Astrocyte (in vitro differentiated cells and primary cell): ENCODE data around the gene DOCK10. TPM values are rescaled to one million over a fixed set of nuclear protein-coding genes. Genes with fewer than 3 reads are reported as not detected.
A peak's percentile ranks its signal among the peaks of the same experiment; 100 is the strongest.

Experiments
- DNase-seq: peaks from one replicate; pipeline ENCODE4 v3.0.0-alpha.2; 2010; ENCODE audit warnings: low read depth
- FAIRE-seq: peaks from 2 replicates; lab custom pipeline; 2011; peaks lifted over from hg19 to GRCh38; lab: Jason Lieb, UNC
- H2AFZ ChIP-seq: 2 replicates; pipeline ENCODE4 v1.6.0; 2012; ENCODE audit warnings: low read depth, low read length, inconsistent platforms
- H3K27ac ChIP-seq: 2 replicates; pipeline ENCODE4 v1.5.1; 2011; ENCODE audit warnings: low read depth, low read length, inconsistent platforms
- H3K27me3 ChIP-seq: 2 replicates; pipeline ENCODE4 v1.6.0; 2011; ENCODE audit warnings: low read length, inconsistent platforms; ENCODE audit not compliant: insufficient read depth
- H3K36me3 ChIP-seq: 2 replicates; pipeline ENCODE4 v1.5.1; 2011; ENCODE audit warnings: low read length, inconsistent platforms; ENCODE audit not compliant: insufficient read depth
- H3K4me1 ChIP-seq: 2 replicates; pipeline ENCODE4 v1.5.1; 2011; ENCODE audit warnings: low read length, inconsistent platforms; ENCODE audit not compliant: insufficient read depth
- H3K4me2 ChIP-seq: 2 replicates; pipeline ENCODE4 v1.6.0; 2012; ENCODE audit warnings: low read length, inconsistent platforms
- H3K4me3 ChIP-seq: 2 replicates; pipeline ENCODE4 v1.5.1; 2011; ENCODE audit warnings: low read depth, mild to moderate bottlenecking, low read length, inconsistent platforms; ENCODE audit not compliant: insufficient read depth
- H3K79me2 ChIP-seq: 2 replicates; pipeline ENCODE4 v1.6.0; 2012; ENCODE audit warnings: mild to moderate bottlenecking, low read length, inconsistent platforms; ENCODE audit not compliant: insufficient read depth
- H3K9ac ChIP-seq: 2 replicates; pipeline ENCODE4 v1.6.0; 2012; ENCODE audit warnings: mild to moderate bottlenecking, low read length, inconsistent platforms
- H3K9me3 ChIP-seq: 2 replicates; pipeline ENCODE4 v1.5.1; 2012; ENCODE audit warnings: low read depth, mild to moderate bottlenecking, low read length, inconsistent platforms; ENCODE audit not compliant: insufficient read depth
- H4K20me1 ChIP-seq: 2 replicates; pipeline ENCODE4 v1.6.0; 2012; ENCODE audit warnings: low read length, inconsistent platforms; ENCODE audit not compliant: insufficient read depth
- H3K27ac Mint-ChIP-seq: one replicate; pipeline ENCODE4 v1.8.0; 2021; ENCODE audit warnings: mild to moderate bottlenecking, mixed read lengths; ENCODE audit not compliant: unreplicated experiment
- H3K27me3 Mint-ChIP-seq: one replicate; pipeline ENCODE4 v1.8.0; 2021; ENCODE audit warnings: low read depth, mixed read lengths; ENCODE audit not compliant: unreplicated experiment
- H3K36me3 Mint-ChIP-seq: one replicate; pipeline ENCODE4 v1.8.0; 2021; ENCODE audit warnings: low read depth, mixed read lengths; ENCODE audit not compliant: unreplicated experiment
- H3K4me1 Mint-ChIP-seq: one replicate; pipeline ENCODE4 v1.8.0; 2021; ENCODE audit warnings: low read depth, mixed read lengths; ENCODE audit not compliant: unreplicated experiment
- H3K4me3 Mint-ChIP-seq: one replicate; pipeline ENCODE4 v1.8.0; 2021; ENCODE audit warnings: mild to moderate bottlenecking, moderate library complexity, mixed read lengths; ENCODE audit not compliant: unreplicated experiment
- H3K9me3 Mint-ChIP-seq: one replicate; pipeline ENCODE4 v1.8.0; 2021; ENCODE audit warnings: mild to moderate bottlenecking, mixed read lengths; ENCODE audit not compliant: unreplicated experiment
- EZH2 ChIP-seq: IDR thresholded peaks from 2 replicates; pipeline ENCODE4 v1.6.1; 2012; ENCODE audit warnings: mild to moderate bottlenecking, low read length, inconsistent platforms; ENCODE audit not compliant: insufficient read depth
- total RNA-seq: library from RNA; stranded (reverse); gene quantifications from 2 replicates; pipeline ENCODE4 v1.2.1, GENCODE V29; 2021
- TF ChIP-seq, protein P1 (sequence below): IDR thresholded peaks from 2 replicates; pipeline ENCODE4 v1.5.1; 2011; ENCODE audit warnings: low read depth, mild to moderate bottlenecking, inconsistent platforms, low read length, moderate library complexity; ENCODE audit not compliant: insufficient read depth

DOCK10 gene
- total RNA-seq, 1 donor from 2014 or later, result 7.7 TPM

DNA sequence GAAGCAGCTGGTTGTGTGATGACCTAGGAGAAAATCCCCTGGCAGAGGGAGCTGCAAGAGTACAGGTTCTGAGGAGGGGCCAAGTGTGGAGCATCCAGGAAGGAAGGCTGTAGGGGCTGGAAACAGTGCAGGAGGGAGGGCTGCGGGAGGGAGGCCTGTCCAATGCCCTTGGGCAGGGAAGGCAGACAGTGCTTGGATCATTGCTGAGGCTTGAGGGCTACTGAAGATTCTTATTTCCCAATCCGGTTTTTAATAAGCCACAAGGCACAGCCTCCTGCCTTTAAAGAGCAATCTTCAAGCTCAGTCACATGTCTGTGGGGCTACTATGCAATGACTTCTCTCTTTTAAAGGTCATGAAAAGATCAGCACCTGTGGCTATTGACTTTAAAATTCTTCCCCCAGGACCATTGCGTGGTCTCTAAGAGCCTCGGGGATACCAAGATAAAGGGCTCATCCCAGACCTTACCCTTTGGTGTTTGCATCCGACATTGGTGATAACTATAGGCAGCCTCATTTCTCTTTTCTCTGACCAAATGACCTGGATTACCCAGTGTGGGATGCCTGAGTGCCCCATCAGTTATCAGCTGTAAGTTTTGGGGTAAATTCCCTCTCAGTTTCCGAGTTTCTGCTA is 149.6 kb downstream of the DOCK10 start:
- Mint-ChIP-seq H3K4me1 (peaks cover 7% of the 10 kb centered on the region), H3K4me3 (no peak overlapping the region), H3K36me3 (no peaks in the 10 kb centered on the region), H3K27ac (no peak overlapping the region), H3K27me3 (no peaks in the 10 kb centered on the region), H3K9me3 (peaks cover 2% of the 10 kb centered on the region)
- no peak overlapping the region for H3K4me3 ChIP-seq
- H3K27me3 ChIP-seq, result no peaks in the 10 kb centered on the region
- H3K27ac ChIP-seq, result no peak overlapping the region
- H2AFZ ChIP-seq, result no peak overlapping the region
- no peaks in the 10 kb centered on the region for H3K79me2 ChIP-seq
- H3K9ac ChIP-seq, result no peak overlapping the region
- FAIRE-seq, result no peak
- no peaks in the 10 kb centered on the region for H4K20me1 ChIP-seq
- no peaks in the 10 kb centered on the region for H3K9me3 ChIP-seq
- peaks cover 7% of the 10 kb centered on the region for H3K36me3 ChIP-seq
- H3K4me1 ChIP-seq, result no peaks in the 10 kb centered on the region
- TF ChIP-seq, protein P1, sequence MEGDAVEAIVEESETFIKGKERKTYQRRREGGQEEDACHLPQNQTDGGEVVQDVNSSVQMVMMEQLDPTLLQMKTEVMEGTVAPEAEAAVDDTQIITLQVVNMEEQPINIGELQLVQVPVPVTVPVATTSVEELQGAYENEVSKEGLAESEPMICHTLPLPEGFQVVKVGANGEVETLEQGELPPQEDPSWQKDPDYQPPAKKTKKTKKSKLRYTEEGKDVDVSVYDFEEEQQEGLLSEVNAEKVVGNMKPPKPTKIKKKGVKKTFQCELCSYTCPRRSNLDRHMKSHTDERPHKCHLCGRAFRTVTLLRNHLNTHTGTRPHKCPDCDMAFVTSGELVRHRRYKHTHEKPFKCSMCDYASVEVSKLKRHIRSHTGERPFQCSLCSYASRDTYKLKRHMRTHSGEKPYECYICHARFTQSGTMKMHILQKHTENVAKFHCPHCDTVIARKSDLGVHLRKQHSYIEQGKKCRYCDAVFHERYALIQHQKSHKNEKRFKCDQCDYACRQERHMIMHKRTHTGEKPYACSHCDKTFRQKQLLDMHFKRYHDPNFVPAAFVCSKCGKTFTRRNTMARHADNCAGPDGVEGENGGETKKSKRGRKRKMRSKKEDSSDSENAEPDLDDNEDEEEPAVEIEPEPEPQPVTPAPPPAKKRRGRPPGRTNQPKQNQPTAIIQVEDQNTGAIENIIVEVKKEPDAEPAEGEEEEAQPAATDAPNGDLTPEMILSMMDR, result no peak
- no peak for TF ChIP-seq EZH2
- no peak overlapping the region for H3K4me2 ChIP-seq
- no peak for DNase-seq

DNA sequence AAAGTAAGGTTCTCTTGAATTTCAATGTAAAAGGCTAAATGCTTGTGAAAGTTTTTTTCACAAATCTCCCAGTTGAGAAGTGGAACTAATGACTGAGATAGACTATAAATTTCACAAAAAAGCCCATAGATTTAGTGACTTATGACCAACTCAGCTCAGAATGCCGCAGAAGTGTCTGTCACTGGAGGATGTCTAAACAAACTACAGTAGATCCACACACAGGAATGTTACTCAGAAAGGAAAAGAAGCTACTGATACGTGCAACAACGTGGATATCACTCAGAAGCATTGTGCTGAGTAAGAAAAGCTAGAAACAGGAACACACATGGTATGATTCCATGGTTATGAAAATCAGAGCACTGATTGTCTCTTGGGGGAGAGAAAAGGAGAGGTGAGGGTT is 151.9 kb downstream of the DOCK10 start:
- no peaks in the 10 kb centered on the region for H4K20me1 ChIP-seq
- H3K9me3 ChIP-seq, result no peaks in the 10 kb centered on the region
- DNase-seq, result no peak
- FAIRE-seq, result no peak
- Mint-ChIP-seq H3K4me1 (peaks cover 13% of the 10 kb centered on the region), H3K27ac (no peak overlapping the region), H3K36me3 (no peaks in the 10 kb centered on the region), H3K9me3 (peaks cover 2% of the 10 kb centered on the region), H3K27me3 (no peaks in the 10 kb centered on the region), H3K4me3 (no peak overlapping the region)
- TF ChIP-seq EZH2, result no peak
- TF ChIP-seq, protein P1, result no peak
- peaks cover 5% of the 10 kb centered on the region for H3K36me3 ChIP-seq
- no peaks in the 10 kb centered on the region for H3K79me2 ChIP-seq
- no peak overlapping the region for H3K4me2 ChIP-seq
- no peaks in the 10 kb centered on the region for H3K27me3 ChIP-seq
- no peak overlapping the region for H2AFZ ChIP-seq
- H3K4me3 ChIP-seq, result no peak overlapping the region
- H3K27ac ChIP-seq, result no peak overlapping the region
- H3K9ac ChIP-seq, result no peak overlapping the region
- H3K4me1 ChIP-seq, result peaks cover 15% of the 10 kb centered on the region

DNA sequence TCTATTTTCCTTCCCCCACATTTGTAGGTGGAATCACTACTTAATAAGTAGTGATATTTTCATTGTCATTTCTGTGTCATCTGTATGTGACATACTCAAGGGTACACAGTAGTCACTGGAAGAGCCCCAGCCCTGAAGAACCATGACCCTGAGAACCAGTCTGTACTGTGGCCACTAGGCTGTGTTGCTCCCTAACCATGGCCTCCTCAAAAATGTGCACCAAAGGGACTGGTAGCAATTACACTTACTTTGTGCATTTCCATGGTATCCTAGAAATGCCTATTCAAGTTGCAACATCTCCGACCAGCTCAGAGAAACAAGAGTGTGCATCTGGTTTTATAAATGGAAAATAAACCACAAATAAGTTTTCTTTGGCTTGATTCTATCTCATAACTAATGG is 155.1 kb downstream of the DOCK10 start:
- H3K79me2 ChIP-seq, result no peaks in the 10 kb centered on the region
- H3K9me3 Mint-ChIP-seq, result no peaks in the 10 kb centered on the region
- FAIRE-seq (no peak), DNase-seq (peak; percentile 42)
- no peak overlapping the region for H3K9ac ChIP-seq
- no peaks in the 10 kb centered on the region for H3K9me3 ChIP-seq
- no peak overlapping the region for H3K4me3 Mint-ChIP-seq
- H2AFZ ChIP-seq, result no peak overlapping the region
- H3K4me1 ChIP-seq, result peaks cover 23% of the 10 kb centered on the region
- H3K4me3 ChIP-seq, result no peak overlapping the region
- H3K4me2 ChIP-seq, result no peak overlapping the region
- peaks cover 20% of the 10 kb centered on the region for H3K4me1 Mint-ChIP-seq
- no peaks in the 10 kb centered on the region for H3K27me3 ChIP-seq
- no peak overlapping the region for H3K27ac Mint-ChIP-seq
- no peaks in the 10 kb centered on the region for H4K20me1 ChIP-seq
- H3K36me3 Mint-ChIP-seq, result no peaks in the 10 kb centered on the region
- H3K27me3 Mint-ChIP-seq, result no peaks in the 10 kb centered on the region
- no peaks in the 10 kb centered on the region for H3K36me3 ChIP-seq
- no peak for TF ChIP-seq EZH2
- TF ChIP-seq, protein P1, result no peak
- H3K27ac ChIP-seq, result peak overlapping the region; percentile 72
